IPS-NIHi11 (cell line): ENCODE results near the gene MYH14.
A peak's percentile ranks its signal among the peaks of the same experiment; 100 is the strongest.
"Not testable (repeated sequence)": the region's sequence is repeated elsewhere in the genome, so short reads cannot be mapped to it uniquely, and the experiment has no call there.

ENCODE experiments used
- DNase-seq: peaks from one replicate; pipeline ENCODE4 v3.0.0; 2012; ENCODE audit warnings: mixed read lengths, low spot score

MYH14 gene

DNA sequence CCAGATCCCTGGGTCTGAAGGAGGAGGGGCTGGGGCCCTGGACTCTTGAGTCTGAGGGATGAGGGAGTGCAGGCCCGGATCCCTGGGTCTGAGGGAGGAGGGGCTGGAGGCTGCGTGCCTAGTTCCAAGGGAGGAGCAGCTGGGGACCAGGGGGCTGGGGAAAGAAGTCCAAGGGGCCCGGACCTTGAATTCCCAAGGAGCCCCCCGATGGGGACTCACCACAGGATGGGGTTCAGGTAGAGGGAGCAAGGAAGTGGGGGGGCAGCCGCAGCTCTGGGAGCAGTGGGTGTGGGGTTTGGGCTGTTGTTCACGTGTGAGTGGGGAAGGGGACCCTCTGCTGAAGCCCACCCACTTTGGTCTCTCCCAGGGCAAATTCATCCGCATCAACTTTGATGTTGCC lies 23.1 kb downstream of the MYH14 start:
- no peak for DNase-seq

DNA sequence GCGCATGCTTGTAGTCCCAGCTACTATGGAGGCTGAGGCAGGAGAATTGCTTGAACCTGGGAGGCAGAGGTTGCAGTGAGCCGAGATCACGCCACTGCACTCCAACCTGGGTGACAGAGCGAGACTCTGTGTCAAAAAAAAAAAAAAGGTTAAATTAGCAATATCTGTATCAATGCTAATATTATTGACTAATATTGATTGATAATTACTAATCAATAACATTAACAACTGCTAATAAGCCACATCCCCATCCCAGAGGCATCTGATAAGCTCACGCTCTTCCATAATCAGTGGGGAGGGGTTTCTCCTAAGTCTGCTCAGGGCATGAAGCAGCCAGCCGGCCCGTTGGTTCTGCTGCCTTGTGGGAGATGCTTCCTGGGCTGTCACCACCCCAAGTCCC lies 24.7 kb downstream of the MYH14 start:
- not testable (repeated sequence) for DNase-seq

DNA sequence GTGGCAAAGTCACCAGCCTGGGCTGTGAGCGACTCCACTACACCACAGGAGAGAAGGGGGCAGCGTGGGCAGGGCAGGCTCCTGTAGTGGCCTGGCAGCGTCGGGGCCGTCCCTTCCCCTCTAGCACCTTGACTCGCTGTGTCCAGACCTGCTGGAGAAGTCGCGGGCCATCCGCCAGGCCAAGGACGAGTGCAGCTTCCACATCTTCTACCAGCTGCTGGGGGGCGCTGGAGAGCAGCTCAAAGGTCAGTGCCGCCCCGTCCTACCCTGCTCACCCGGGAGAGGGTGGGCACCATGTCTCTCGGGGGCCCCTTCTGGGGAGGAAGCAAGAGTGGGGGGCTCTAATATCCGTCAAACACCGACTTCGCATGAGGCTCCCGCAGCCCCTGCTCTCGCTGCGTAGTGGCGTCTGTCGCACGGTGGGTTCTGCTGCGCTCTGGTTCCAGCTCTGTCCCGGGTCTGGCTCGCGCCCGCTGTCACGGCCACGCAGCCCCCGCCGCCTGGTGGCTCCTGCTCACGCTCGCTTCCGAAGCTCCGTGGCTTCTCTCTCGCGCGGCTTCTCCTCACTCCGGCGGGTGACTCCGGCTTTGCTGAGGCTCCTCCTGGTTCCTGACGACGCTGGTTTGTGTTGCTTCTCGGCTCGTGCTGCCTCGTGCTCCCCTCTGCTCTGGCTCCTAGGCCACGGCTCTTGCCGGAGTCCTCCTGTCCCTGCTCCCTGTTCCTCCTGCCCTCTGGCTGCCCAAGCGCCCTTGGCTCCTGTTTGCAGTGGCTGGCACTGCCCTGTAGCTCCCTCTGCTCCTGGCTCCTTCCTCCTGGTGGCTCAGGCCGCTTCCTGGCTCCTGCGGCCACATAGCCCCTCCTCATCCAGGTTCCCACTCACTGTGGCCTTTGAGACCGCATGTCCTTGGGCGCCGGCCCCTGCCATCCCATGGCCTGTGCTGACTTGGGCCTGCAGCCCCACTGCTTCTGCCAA lies 27.2 kb downstream of the MYH14 start:
- DNase-seq: peak; percentile 71

DNA sequence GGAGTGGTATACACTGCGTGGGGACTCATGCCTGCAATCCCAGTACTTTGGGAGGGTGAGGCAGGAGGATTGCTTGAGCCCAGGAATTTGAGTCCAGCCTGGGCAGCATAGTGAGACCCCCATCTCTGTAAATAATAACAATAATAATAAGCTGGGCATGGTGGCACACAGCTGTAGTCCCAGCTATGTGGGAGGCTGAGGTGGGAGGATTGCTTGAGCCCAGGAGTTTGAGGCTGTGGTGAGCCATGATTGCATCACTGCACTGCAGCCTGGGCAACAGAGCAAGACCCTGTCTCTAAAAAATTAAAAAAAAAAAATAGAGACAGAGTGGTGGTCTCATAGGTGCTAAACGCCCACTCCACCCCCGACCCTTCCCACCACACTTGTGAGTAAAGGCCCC lies 28.0 kb downstream of the MYH14 start:
- not testable (repeated sequence) for DNase-seq

GRCh38 chr19:50231821-50232220 lies 28.4 kb downstream of the MYH14 start:
- no peak for DNase-seq

- DNase-seq: no peak
Measured at GRCh38 chr19:50232600-50232999, 29.2 kb downstream of the MYH14 start.

DNA sequence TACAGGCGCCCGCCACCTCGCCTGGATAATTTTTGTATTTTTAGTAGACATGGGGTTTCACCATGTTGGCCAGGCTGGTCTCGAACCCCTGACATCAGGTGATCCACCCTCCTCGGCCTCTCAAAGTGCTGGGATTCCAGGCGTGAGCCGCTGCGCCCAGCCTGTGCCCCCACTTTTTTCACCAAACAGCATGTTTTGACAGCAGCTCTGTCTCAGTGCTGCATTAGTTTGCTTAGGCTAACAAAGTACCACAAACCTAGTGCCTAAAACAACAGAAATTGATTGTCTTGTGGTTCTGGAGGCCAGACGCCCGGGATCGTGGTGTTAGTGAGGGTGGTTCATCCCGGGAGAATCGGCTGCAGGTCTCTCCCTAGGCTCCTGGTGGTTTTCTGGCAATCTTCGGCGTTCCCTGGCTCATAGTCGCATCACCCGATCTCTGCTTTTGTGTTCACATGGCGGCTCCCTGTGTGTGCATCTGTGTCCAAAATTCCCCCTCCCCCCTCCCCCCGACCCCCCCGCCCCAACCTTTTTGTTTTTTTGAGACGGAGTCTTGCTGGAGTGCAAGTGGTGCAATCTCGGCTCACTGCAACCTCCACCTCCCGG lies 30.0 kb downstream of the MYH14 start:
- no peak for DNase-seq

- peak; percentile 66 for DNase-seq
Measured at GRCh38 chr19:50237493-50237892, 34.1 kb downstream of the MYH14 start.

DNA sequence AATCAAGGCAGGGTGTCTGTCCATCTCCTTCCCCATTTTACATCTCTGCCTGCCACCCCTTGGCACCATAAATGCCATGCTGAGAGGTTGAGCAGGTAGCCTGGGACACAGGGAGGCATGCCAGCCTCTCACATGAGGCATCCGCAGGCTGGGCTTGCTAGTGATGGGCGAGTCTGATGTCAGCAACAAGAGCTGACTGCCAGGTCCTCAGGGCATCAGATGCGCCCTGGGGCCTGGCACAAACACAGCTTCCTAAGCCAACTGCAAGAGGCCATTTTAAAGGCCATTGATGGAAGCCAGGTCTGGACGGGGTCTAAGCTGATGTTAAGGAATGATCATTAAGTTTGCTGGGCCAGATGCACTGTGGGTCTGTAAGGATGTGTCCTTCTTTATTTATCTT lies 34.6 kb downstream of the MYH14 start:
- no peak for DNase-seq

DNA sequence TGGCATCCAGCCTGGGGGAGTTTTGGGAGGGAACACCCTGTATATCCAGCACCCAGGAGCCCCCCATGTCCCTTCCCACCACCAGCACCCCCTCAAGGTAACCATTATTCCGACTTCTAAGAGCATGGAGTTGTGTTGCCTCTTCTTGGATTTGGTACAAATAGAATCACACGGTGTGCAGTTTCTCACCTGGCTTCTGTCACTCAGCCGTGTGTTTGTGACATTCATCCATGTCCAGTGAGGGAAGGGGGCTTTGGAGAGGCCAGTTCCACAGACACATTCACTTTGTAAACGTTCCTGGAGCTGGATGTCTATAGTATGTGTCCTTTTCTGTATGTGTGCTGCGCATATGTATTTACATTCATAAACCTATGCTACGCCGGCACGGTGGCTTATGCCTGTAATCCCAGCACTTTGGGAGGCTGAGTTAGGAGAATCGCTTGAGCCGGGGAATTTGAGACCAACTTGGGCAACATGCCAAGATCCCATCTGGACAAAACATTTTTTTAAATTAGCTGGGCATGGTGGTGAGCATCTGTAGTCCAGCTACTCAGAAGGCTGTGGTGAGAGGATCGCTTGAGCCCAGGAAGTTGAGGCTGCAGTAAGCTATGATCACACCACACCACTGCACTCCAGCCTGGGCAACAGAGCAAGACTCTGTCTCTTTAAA lies 36.6 kb downstream of the MYH14 start:
- no peak for DNase-seq

DNA sequence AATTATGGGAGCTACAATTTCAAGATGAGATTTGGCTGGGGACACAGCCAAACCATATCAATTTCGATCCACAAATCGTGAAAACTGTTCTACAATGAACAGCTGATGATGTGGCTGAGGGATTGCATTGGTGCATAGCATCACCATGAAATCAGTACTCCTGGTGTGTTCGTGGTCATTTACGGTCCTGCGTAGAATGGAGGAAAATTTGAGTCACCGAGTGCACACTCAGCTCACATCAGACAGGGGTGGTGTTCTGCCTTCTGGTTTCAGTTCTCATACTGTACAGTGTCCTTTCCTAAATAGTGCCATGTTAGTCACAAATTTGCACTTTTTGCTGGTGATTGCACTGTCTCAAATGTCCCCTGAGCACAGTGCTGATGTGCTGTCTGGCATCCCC lies 39.2 kb downstream of the MYH14 start:
- no peak for DNase-seq

- DNase-seq: peak; percentile 46
Measured at GRCh38 chr19:50244695-50245094, 41.3 kb downstream of the MYH14 start.

- DNase-seq: no peak
Measured at GRCh38 chr19:50248413-50248812, 45.0 kb downstream of the MYH14 start.

- DNase-seq: no peak
Measured at GRCh38 chr19:50248826-50249225, 45.4 kb downstream of the MYH14 start.

GRCh38 chr19:50249636-50250035 lies 46.2 kb downstream of the MYH14 start:
- no peak for DNase-seq

DNA sequence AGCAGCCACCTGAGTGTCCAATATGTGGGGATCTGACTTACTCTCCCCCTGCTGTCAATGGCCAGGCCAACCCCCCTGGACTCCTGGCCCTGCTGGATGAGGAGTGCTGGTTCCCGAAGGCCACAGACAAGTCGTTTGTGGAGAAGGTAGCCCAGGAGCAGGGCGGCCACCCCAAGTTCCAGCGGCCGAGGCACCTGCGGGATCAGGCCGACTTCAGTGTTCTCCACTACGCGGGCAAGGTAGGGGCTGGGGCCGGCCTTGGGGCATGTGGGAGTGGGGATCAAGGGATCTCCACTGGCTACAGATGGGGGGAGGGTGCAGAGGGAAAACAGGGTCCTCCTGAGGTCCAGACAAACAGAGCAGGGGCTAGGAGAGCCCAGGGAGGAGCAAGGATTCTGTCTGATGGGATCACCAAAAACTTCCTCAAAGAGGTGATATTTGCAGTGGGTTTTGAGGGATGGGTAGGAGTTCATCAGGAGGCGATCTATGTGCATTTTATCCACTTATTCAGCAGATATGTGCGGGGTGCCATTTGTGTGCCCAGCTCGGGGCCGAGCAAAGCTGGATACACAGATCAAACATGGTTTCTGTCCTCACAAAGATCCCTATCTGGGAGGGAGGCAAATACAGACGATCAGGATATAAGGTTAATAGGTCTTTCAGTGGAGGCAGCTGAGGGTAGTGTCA lies 47.2 kb downstream of the MYH14 start:
- DNase-seq: no peak

DNA sequence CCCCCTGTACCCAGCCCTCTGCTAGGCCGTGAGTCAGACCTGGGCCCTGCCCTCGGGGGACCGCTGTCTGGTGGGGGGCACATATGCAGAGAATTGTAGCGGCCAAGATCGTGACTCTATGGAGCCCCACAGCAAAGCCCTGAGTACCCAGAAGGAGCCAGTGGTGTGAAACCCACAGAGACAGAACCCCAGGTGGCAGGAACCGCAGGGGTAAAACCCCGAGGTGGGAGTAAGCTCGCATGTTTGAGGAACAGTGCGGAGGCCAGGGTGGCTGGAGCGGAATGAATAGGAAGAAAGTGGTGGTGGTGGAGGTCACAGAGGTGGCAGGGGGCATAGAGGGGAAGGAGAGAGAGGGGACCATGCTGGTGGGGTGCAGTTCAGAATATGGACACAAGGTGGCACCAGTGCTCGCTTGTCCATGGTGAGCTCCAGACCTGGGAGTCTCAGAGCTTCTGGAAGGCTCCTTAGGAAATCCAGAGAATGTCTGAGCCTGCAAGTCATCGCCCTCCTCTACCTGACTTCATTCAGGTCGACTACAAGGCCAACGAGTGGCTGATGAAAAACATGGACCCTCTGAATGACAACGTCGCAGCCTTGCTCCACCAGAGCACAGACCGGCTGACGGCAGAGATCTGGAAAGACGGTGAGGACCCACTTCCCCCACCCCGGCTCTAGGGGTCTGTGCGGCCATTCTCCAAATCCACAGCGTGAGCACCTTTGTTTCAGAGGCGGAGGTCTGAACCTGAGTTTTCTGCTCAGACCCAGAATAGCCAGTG lies 48.9 kb downstream of the MYH14 start:
- peak; percentile 52 for DNase-seq

DNA sequence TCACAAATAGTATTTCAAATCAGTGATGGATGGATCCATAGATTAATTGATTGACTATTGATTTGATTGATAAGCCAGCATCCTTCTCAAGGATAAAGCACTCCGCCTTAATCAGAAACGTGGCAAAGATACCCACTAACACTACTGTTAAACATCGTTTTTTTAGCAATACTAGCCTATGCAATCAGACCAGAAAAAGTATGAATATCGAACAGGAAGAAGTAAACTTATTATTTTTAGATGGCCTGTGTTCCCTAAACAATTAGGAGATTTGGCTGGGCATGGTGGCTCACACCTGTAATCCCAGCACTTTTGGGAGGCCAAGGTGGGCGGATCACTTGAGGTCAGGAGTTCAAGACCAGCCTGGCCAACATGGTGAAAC lies 49.5 kb downstream of the MYH14 start:
- DNase-seq: no peak

- no peak for DNase-seq
Measured at GRCh38 chr19:50255115-50255514, 51.7 kb downstream of the MYH14 start.

- no peak for DNase-seq
Measured at GRCh38 chr19:50257141-50257540, 53.7 kb downstream of the MYH14 start.

DNA sequence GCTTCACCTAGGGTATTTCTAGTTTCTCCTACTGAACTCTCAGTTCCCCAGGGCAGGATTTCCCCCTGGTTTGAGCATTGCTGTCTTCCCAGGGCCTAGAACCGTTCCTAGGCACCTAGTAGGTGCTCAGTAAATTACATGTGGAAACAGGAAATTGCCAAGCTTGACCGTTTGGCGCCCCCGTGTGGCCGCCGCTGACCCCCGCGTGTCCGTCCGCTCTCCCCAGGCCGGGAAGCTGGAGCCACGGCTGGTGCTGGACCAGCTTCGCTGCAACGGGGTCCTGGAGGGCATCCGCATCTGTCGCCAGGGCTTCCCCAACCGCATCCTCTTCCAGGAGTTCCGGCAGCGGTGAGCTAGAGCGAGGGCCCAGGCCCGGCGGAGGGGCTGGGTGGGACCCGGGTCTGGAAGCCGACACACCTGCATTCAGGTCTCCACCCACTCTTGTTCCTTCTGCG lies 55.5 kb downstream of the MYH14 start:
- DNase-seq: peak; percentile 87
